ENCODE measurements around the gene CSF1.
A peak's percentile ranks its signal among the peaks of the same experiment; 100 is the strongest.

CSF1 gene

GRCh38 chr1:109901524-109902145, 9.0 kb upstream of the CSF1 start:
- peak; percentile 82 to 94 (median 90) for DNase-seq

- no peak for DNase-seq
Measured at GRCh38 chr1:109902204-109902985, 8.3 kb upstream of the CSF1 start.

GRCh38 chr1:109903376-109903930, 7.2 kb upstream of the CSF1 start:
- peak in 2 of 4 experiments; percentile 58 to 64 for DNase-seq

GRCh38 chr1:109904105-109904817, 6.4 kb upstream of the CSF1 start:
- DNase-seq: no peak

- peak; percentile 51 to 70 (median 70) for DNase-seq
Measured at GRCh38 chr1:109905491-109905890, 5.2 kb upstream of the CSF1 start.

GRCh38 chr1:109906160-109906838, 4.3 kb upstream of the CSF1 start:
- peak; percentile 64 to 89 (median 75) for DNase-seq

- no peak for DNase-seq
Measured at GRCh38 chr1:109906839-109907180, 3.8 kb upstream of the CSF1 start.

GRCh38 chr1:109907190-109907774, 3.4 kb upstream of the CSF1 start:
- no peak for DNase-seq

GRCh38 chr1:109908836-109909235, 1.8 kb upstream of the CSF1 start:
- DNase-seq: no peak

GRCh38 chr1:109909561-109909960, 1.1 kb upstream of the CSF1 start:
- DNase-seq: no peak

- no peak for DNase-seq
Measured at GRCh38 chr1:109910963-109911798, 532 bp downstream of the CSF1 start.

GRCh38 chr1:109912214-109912861, 1.7 kb downstream of the CSF1 start:
- no peak for DNase-seq

- DNase-seq: no peak
Measured at GRCh38 chr1:109912873-109913272, 2.2 kb downstream of the CSF1 start.

GRCh38 chr1:109913360-109913879, 2.8 kb downstream of the CSF1 start:
- no peak for DNase-seq

GRCh38 chr1:109914587-109915240, 4.1 kb downstream of the CSF1 start:
- no peak for DNase-seq

- DNase-seq: peak in 1 of 4 experiments; percentile 5
Measured at GRCh38 chr1:109917051-109917767, 6.6 kb downstream of the CSF1 start.

GRCh38 chr1:109917768-109918606, 7.3 kb downstream of the CSF1 start:
- DNase-seq: peak in 1 of 4 experiments; percentile 6

GRCh38 chr1:109918671-109919070, 8.0 kb downstream of the CSF1 start:
- no peak for DNase-seq

Measured in suppressor macrophage (primary cell).